Ovary (tissue), 3 donors: Measurements from ENCODE around the gene OTUD5.

Source experiments
- CTCF ChIP-seq, 3 donors: fragments of 450-650 bp in 2 of 3; fragments of 200-600 bp in 1 of 3; IDR thresholded peaks; one replicate each; pipeline versions ENCODE4 v1.5.1 to v1.8.0; 2016 to 2022; ENCODE audit warnings: antibody characterized with exemption in 3 of 3, mild to moderate bottlenecking in 1 of 3
- EP300 ChIP-seq: sonication (generic); formaldehyde crosslinking; IDR thresholded peaks from one replicate; pipeline ENCODE4 v1.6.1; 2017; ENCODE audit warnings: antibody characterized with exemption
- POLR2A ChIP-seq: fragments of 450-650 bp; IDR thresholded peaks from one replicate; pipeline ENCODE4 v1.6.1; 2017; ENCODE audit warnings: antibody characterized with exemption, mild to moderate bottlenecking, moderate library complexity
- donor health status: DM: no; HTN: no; CAD: no.

- no peak for TF ChIP-seq CTCF (IDR thresholded peaks at IDR 0.05)
- TF ChIP-seq EP300: no peak
- no peak for TF ChIP-seq POLR2A
These were observed 17.7 kb downstream of the OTUD5 start for GRCh38 chrX:48939524-48940228.
